ENCODE measurements around the gene RERE.
A peak's percentile ranks its signal among the peaks of the same experiment; 100 is the strongest.

RERE gene

GRCh38 chr1:8817412-8818324 lies at the start of gene RERE:
RERE (minus strand) TSS chr1:8817640.
- peak; percentile 86 to 92 for DNase-seq

GRCh38 chr1:8866792-8867415 lies 49.5 kb upstream of the RERE start:
- no peak for DNase-seq

GRCh38 chr1:8866173-8866791 lies 48.8 kb upstream of the RERE start:
- DNase-seq: no peak

- no peak for DNase-seq
Observed at GRCh38 chr1:8864713-8865344, 47.4 kb upstream of the RERE start.

- DNase-seq: no peak
Observed at GRCh38 chr1:8863794-8864233, 46.4 kb upstream of the RERE start.

- DNase-seq: no peak
Observed at GRCh38 chr1:8863138-8863537, 45.7 kb upstream of the RERE start.

- no peak for DNase-seq
Observed at GRCh38 chr1:8862528-8862927, 45.1 kb upstream of the RERE start.

GRCh38 chr1:8860738-8861516 lies 43.5 kb upstream of the RERE start:
- no peak for DNase-seq

GRCh38 chr1:8858888-8859706 lies 41.7 kb upstream of the RERE start:
- DNase-seq: peak; percentile 23 to 42

GRCh38 chr1:8858112-8858668 lies 40.8 kb upstream of the RERE start:
- no peak for DNase-seq

- no peak for DNase-seq
Observed at GRCh38 chr1:8856689-8857412, 39.4 kb upstream of the RERE start.

- no peak for DNase-seq
Observed at GRCh38 chr1:8854240-8854639, 36.8 kb upstream of the RERE start.

- DNase-seq: no peak
Observed at GRCh38 chr1:8851060-8851459, 33.6 kb upstream of the RERE start.

GRCh38 chr1:8848663-8849386 lies 31.4 kb upstream of the RERE start:
- peak; percentile 89 to 92 for DNase-seq

GRCh38 chr1:8847990-8848389 lies 30.6 kb upstream of the RERE start:
- DNase-seq: no peak

- DNase-seq: no peak
Observed at GRCh38 chr1:8846263-8846662, 28.8 kb upstream of the RERE start.

GRCh38 chr1:8845104-8846097 lies 28.0 kb upstream of the RERE start:
- no peak for DNase-seq

GRCh38 chr1:8844501-8845006 lies 27.1 kb upstream of the RERE start:
- DNase-seq: no peak
